Memory B cell (primary cell): Measurements from ENCODE around the gene DSCAM.

Experiments
- ATAC-seq: fragments of 150-1000 bp; cut with Tn5 transposase; 2 replicates; pipeline ENCODE4 v1.10.0; 2021; ENCODE audit warnings: low read depth, mild to moderate bottlenecking, moderate library complexity
- DNase-seq, 2 donors: peaks; one replicate each; pipeline ENCODE4 v3.0.0; 2022; ENCODE audit warnings: low spot score in 2 of 2
- H3K27ac Mint-ChIP-seq: one replicate; pipeline ENCODE4 v1.8.0; 2022; ENCODE audit warnings: mild to moderate bottlenecking, moderate library complexity, mixed read lengths
- H3K27me3 Mint-ChIP-seq: one replicate; pipeline ENCODE4 v1.8.0; 2022; ENCODE audit warnings: mixed read lengths
- H3K36me3 Mint-ChIP-seq: one replicate; pipeline ENCODE4 v1.8.0; 2022; ENCODE audit warnings: mild to moderate bottlenecking, mixed read lengths
- H3K4me1 Mint-ChIP-seq: one replicate; pipeline ENCODE4 v1.8.0; 2022; ENCODE audit warnings: mixed read lengths
- H3K4me3 Mint-ChIP-seq: one replicate; pipeline ENCODE4 v1.8.0; 2022; ENCODE audit warnings: mild to moderate bottlenecking, moderate library complexity, mixed read lengths
- H3K9me3 Mint-ChIP-seq: one replicate; pipeline ENCODE4 v1.8.0; 2022; ENCODE audit warnings: mixed read lengths

The DSCAM gene

GRCh38 chr21:40018871-40019475 lies 828.0 kb downstream of the DSCAM start:
- Mint-ChIP-seq H3K9me3 (peaks cover 13% of the 10 kb centered on the region), H3K4me1 (no peaks in the 10 kb centered on the region), H3K4me3 (no peak overlapping the region), H3K27me3 (no peaks in the 10 kb centered on the region), H3K36me3 (no peaks in the 10 kb centered on the region), H3K27ac (no peak overlapping the region)
- DNase-seq (no peak), ATAC-seq (no peak)

GRCh38 chr21:40016667-40017066 lies 830.3 kb downstream of the DSCAM start:
- DNase-seq (no peak), ATAC-seq (no peak)
- H3K4me3 Mint-ChIP-seq: no peak overlapping the region
- peaks cover 13% of the 10 kb centered on the region for H3K9me3 Mint-ChIP-seq
- H3K4me1 Mint-ChIP-seq: no peaks in the 10 kb centered on the region
- H3K27ac Mint-ChIP-seq: no peak overlapping the region
- no peaks in the 10 kb centered on the region for H3K36me3 Mint-ChIP-seq
- H3K27me3 Mint-ChIP-seq: no peaks in the 10 kb centered on the region

GRCh38 chr21:40016234-40016633 lies 830.7 kb downstream of the DSCAM start:
- Mint-ChIP-seq H3K27me3 (no peaks in the 10 kb centered on the region), H3K4me1 (no peaks in the 10 kb centered on the region), H3K9me3 (peaks cover 15% of the 10 kb centered on the region), H3K4me3 (no peak overlapping the region), H3K27ac (no peak overlapping the region), H3K36me3 (no peaks in the 10 kb centered on the region)
- ATAC-seq (no peak), DNase-seq (no peak)

GRCh38 chr21:40015818-40016217 lies 831.1 kb downstream of the DSCAM start:
- Mint-ChIP-seq H3K36me3 (no peaks in the 10 kb centered on the region), H3K27ac (no peak overlapping the region), H3K4me3 (no peak overlapping the region), H3K27me3 (no peaks in the 10 kb centered on the region), H3K4me1 (no peaks in the 10 kb centered on the region), H3K9me3 (peaks cover 17% of the 10 kb centered on the region)
- ATAC-seq (no peak), DNase-seq (no peak)

GRCh38 chr21:40014394-40014793 lies 832.6 kb downstream of the DSCAM start:
- Mint-ChIP-seq H3K27me3 (no peaks in the 10 kb centered on the region), H3K4me3 (no peak overlapping the region)

GRCh38 chr21:40013001-40013735 lies 833.8 kb downstream of the DSCAM start:
- DNase-seq (no peak), ATAC-seq (no peak)
- Mint-ChIP-seq H3K9me3 (peaks cover 11% of the 10 kb centered on the region), H3K36me3 (no peaks in the 10 kb centered on the region), H3K4me3 (no peak overlapping the region), H3K27ac (no peak overlapping the region), H3K27me3 (no peaks in the 10 kb centered on the region), H3K4me1 (no peaks in the 10 kb centered on the region)

More at GRCh38 chr21:40014394-40014793, 832.6 kb downstream of the DSCAM start:
- Mint-ChIP-seq H3K36me3 (no peaks in the 10 kb centered on the region), H3K9me3 (peaks cover 11% of the 10 kb centered on the region), H3K4me1 (no peaks in the 10 kb centered on the region), H3K27ac (no peak overlapping the region)
- DNase-seq (no peak), ATAC-seq (no peak)

GRCh38 chr21:40011371-40011770 lies 835.6 kb downstream of the DSCAM start:
- Mint-ChIP-seq H3K4me1 (no peaks in the 10 kb centered on the region), H3K9me3 (peaks cover 11% of the 10 kb centered on the region), H3K4me3 (no peak overlapping the region), H3K36me3 (no peaks in the 10 kb centered on the region), H3K27ac (no peak overlapping the region), H3K27me3 (no peaks in the 10 kb centered on the region)
- no peak for DNase-seq
- no peak for ATAC-seq

- Mint-ChIP-seq H3K4me3 (no peak overlapping the region), H3K36me3 (no peaks in the 10 kb centered on the region), H3K27me3 (no peaks in the 10 kb centered on the region), H3K4me1 (no peaks in the 10 kb centered on the region), H3K9me3 (peaks cover 8% of the 10 kb centered on the region), H3K27ac (no peak overlapping the region)
- no peak for ATAC-seq
- no peak for DNase-seq
Observed at GRCh38 chr21:40002978-40003377, 844.0 kb downstream of the DSCAM start.

GRCh38 chr21:39984286-39984991 lies 862.5 kb downstream of the DSCAM start:
- H3K36me3 Mint-ChIP-seq: no peaks in the 10 kb centered on the region
- no peaks in the 10 kb centered on the region for H3K4me1 Mint-ChIP-seq
- H3K27ac Mint-ChIP-seq: no peak overlapping the region
- no peaks in the 10 kb centered on the region for H3K27me3 Mint-ChIP-seq
- H3K9me3 Mint-ChIP-seq: no peaks in the 10 kb centered on the region
- no peak for DNase-seq
- no peak overlapping the region for H3K4me3 Mint-ChIP-seq
- ATAC-seq: no peak

GRCh38 chr21:39980241-39980820 lies 866.6 kb downstream of the DSCAM start:
- Mint-ChIP-seq H3K27ac (no peak overlapping the region), H3K27me3 (peaks cover 4% of the 10 kb centered on the region), H3K4me3 (no peak overlapping the region), H3K4me1 (no peaks in the 10 kb centered on the region), H3K9me3 (no peaks in the 10 kb centered on the region), H3K36me3 (no peaks in the 10 kb centered on the region)
- DNase-seq (no peak), ATAC-seq (no peak)

- ATAC-seq (no peak), DNase-seq (no peak)
- Mint-ChIP-seq H3K36me3 (no peaks in the 10 kb centered on the region), H3K27me3 (peaks cover 4% of the 10 kb centered on the region), H3K9me3 (no peaks in the 10 kb centered on the region), H3K27ac (no peak overlapping the region), H3K4me1 (no peaks in the 10 kb centered on the region), H3K4me3 (no peak overlapping the region)
Observed at GRCh38 chr21:39979321-39979720, 867.6 kb downstream of the DSCAM start.

- H3K4me3 Mint-ChIP-seq: no peak overlapping the region
- H3K9me3 Mint-ChIP-seq: no peaks in the 10 kb centered on the region
- peaks cover 4% of the 10 kb centered on the region for H3K27me3 Mint-ChIP-seq
- no peak for ATAC-seq
- no peaks in the 10 kb centered on the region for H3K4me1 Mint-ChIP-seq
- DNase-seq: no peak
- no peaks in the 10 kb centered on the region for H3K36me3 Mint-ChIP-seq
- H3K27ac Mint-ChIP-seq: no peak overlapping the region
Observed at GRCh38 chr21:39976800-39977199, 870.2 kb downstream of the DSCAM start.

GRCh38 chr21:39972976-39973770 lies 873.8 kb downstream of the DSCAM start:
- Mint-ChIP-seq H3K4me1 (no peaks in the 10 kb centered on the region), H3K9me3 (no peaks in the 10 kb centered on the region), H3K36me3 (no peaks in the 10 kb centered on the region), H3K4me3 (no peak overlapping the region), H3K27me3 (peaks cover 4% of the 10 kb centered on the region), H3K27ac (no peak overlapping the region)
- DNase-seq (no peak), ATAC-seq (no peak)
